GM18511 (cell line): ENCODE measurements around the gene NUTM2A.
"Not testable (repeated sequence)": the region's sequence is repeated elsewhere in the genome, so short reads cannot be mapped to it uniquely, and the experiment has no call there.

Experiments used
- ATAC-seq: cut with Tn5 transposase; IDR thresholded peaks from one replicate; pipeline ENCODE4 v1.9.1; 2021; ENCODE audit warnings: mild to moderate bottlenecking, moderate library complexity; ENCODE audit not compliant: unreplicated experiment

NUTM2A gene, protein sequence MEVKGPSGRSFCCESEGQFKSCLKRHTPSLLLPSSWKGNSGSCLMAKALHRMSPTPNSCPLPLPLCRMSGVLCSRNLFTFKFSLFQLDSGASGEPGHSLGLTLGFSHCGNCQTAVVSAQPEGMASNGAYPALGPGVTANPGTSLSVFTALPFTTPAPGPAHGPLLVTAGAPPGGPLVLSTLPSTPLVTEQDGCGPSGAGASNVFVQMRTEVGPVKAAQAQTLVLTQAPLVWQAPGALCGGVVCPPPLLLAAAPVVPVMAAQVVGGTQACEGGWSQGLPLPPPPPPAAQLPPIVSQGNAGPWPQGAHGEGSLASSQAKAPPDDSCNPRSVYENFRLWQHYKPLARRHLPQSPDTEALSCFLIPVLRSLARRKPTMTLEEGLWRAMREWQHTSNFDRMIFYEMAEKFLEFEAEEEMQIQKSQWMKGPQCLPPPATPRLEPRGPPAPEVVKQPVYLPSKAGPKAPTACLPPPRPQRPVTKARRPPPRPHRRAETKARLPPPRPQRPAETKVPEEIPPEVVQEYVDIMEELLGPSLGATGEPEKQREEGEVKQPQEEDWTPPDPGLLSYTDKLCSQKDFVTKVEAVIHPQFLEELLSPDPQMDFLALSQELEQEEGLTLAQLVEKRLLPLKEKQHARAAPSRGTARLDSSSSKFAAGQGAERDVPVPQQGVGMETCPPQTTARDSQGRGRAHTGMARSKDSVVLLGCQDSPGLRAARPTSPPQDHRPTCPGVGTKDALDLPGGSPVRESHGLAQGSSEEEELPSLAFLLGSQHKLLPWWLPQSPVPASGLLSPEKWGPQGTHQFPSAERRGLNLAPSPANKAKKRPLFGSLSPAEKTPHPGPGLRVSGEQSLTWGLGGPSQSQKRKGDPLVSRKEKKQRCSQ

GRCh38 chr10:87225148-87225547, at the start of gene NUTM2A:
Gene NUTM2A (plus strand): TSS chr10:87225448. CDS start chr10:87225831, 383 bp downstream.
- not testable (repeated sequence) for ATAC-seq

- not testable (repeated sequence) for ATAC-seq
These were observed 47.7 kb upstream of the NUTM2A start for GRCh38 chr10:87177587-87177986.

- not testable (repeated sequence) for ATAC-seq
These were observed 40.8 kb upstream of the NUTM2A start for GRCh38 chr10:87184421-87184820.

DNA sequence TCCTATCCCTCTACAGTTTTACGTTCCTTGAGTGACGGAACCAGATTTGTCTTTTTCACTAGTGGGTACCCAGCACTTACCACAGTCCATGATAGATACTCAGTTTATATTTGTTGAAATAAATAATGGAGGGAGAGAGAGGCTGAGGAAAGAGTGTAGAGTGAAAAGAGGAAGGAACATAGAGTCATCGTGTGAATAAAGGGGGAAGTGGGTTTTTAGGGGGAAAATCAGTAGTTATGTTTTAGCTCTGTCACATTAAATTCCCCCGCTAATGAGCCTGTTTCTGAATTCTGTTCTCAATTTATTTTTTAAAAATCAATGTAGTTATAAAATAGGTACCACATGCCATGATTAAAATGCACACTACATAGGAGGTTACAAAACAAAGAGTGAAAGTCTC, 39.2 kb upstream of the NUTM2A start:
- ATAC-seq, result not testable (repeated sequence)

DNA sequence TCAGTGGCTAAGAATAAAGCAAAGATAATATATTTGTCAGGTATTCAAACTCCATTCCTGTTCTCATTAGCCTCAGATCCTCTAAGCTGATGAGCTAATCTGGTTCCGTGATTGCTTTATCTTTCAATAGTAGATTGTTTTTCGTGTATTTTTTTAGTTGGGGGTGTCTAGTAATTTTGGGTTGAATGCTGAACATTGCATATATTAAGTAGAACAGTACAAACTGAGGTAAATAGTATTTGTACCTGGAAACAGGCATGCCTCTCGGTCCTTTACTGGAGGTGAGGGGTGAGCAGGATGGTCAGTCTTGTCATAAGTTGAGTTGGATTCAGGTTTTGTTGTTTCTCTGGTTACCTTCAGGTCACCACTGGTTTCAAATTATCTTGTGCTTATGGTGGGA, 37.7 kb upstream of the NUTM2A start:
- ATAC-seq, result not testable (repeated sequence)

- ATAC-seq, result not testable (repeated sequence)
These were observed 33.4 kb upstream of the NUTM2A start for GRCh38 chr10:87191841-87192240.

DNA sequence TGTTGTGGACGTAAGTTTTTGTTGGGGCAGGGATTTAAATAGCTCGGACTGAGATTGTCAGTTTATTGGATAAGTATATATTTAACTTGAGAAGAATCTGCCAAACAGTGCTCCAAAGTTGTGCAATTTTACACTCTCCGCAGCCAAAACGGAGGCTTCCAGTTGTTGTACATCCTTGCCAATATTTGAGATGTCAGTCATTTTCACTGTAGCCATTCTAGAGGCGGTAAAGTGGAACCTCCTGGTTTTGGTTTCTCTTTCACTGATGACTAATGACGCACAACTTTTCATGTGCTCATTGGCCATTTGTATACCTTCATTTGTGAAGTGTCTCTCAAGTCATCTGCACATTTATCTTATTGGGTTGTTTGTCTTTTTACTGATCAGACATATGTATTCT, 24.3 kb upstream of the NUTM2A start:
- peak; percentile 68 for ATAC-seq

DNA sequence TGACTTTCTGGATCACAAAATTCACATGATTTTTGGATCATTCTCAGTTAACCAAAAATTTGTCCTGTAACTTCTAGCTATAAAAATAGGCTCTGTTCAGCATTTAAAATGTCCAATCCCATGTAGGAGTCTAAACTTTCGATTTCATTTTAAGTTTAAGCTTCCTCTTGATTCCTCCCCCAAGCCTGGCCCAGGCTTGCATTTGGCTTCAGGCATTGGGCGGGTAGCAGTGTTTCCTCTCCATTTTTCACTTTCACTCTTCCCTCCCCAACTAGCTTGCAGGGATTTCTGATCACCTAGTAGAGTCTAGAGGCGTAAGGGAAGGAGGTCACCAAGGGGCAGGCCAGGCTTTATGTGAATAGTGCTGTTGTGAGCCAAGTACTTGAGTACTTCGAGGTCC, 20.4 kb upstream of the NUTM2A start:
- ATAC-seq, result not testable (repeated sequence)

DNA sequence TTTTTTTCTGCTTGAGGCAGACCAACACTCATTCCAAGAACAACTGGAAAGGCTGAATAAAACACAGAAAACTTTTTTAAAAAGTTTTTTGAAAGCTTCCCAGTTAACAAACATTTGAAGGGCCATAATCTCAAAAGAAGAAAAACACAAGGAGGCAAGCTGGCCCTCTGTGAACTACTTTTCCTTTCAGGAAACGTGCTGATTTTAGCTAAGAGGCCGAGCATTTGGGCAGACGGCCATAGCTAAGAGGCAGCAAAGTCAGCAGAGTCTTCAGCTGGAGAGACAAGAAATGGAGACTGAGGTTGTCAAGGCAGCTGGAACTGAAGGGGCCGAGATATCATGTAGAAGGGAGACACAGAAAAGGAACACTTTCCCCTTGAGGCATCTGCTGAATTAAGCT, 18.3 kb upstream of the NUTM2A start:
- not testable (repeated sequence) for ATAC-seq

GRCh38 chr10:87210309-87210708, 14.9 kb upstream of the NUTM2A start:
- not testable (repeated sequence) for ATAC-seq

DNA sequence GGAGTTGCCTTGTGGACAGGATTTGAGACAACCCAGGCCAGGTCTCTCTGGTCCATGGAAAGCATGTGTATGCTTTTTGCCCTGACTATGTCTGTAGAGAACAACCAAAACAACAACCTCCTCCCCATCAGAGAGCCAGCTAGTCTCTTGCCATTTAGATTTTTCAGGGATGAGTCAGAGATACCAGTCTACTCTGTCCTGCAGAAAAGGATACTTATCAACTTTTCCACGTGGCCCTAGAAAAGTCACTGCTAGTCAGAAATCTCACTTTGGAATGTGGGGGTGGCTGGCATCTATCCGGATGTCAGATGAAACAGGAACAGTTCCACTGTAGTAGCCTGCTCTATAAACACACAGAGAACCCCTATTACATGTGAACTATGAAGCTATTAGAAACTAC, 13.4 kb upstream of the NUTM2A start:
- not testable (repeated sequence) for ATAC-seq

GRCh38 chr10:87213150-87213765, 12.0 kb upstream of the NUTM2A start:
- ATAC-seq, result not testable (repeated sequence)

DNA sequence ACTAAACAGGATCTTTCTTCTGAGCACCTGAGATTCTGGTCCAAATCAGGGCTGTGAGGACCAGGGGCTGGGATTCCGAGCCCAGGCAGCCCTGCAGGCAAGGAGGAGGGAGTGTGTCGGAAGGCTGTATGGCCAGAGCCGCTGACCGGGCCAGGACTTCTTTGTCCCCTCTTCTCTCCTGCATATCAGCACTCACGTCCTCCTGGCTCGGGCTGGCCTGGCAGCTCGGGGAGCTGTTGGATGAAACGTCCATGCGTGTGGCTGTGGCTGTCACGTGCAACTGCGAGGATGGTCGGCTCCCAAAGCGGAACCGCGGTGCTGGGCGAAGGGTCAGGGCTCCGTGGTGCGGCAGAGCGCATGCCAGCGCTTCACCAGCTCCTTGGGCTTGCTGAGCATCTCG, 11.4 kb upstream of the NUTM2A start:
- ATAC-seq, result not testable (repeated sequence)

GRCh38 chr10:87216120-87216519, 9.1 kb upstream of the NUTM2A start:
- ATAC-seq, result not testable (repeated sequence)

DNA sequence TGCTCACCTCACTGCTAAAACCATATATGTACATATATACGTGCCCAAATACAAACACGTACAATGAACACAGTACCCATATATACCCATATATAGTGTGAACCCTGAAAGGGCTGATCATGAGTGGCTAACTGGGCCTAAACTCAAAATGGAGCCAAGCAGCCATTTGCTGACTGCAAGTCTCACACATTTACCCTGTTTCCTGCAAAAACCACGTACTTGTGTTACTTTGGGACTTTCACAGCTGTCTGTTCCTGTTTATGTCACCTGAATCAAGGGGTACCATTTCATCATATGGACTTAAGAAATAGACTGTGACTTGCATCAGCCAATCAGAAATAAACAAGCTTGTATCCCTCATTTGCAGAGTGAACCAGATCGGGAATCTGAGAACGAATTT, 5.9 kb upstream of the NUTM2A start:
- not testable (repeated sequence) for ATAC-seq

- not testable (repeated sequence) for ATAC-seq
These were observed 2.5 kb upstream of the NUTM2A start for GRCh38 chr10:87222789-87223188.

DNA sequence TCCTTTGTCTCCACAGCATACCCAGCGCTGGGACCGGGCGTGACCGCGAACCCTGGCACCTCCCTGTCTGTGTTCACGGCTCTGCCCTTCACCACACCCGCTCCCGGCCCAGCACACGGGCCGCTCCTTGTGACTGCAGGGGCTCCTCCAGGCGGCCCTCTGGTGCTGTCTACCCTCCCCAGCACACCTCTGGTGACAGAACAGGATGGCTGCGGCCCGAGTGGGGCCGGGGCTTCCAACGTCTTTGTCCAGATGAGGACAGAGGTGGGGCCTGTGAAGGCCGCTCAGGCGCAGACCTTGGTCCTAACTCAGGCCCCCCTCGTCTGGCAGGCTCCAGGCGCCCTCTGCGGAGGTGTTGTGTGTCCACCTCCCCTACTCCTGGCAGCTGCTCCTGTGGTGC, 3.0 kb downstream of the NUTM2A start:
- ATAC-seq, result not testable (repeated sequence)

DNA sequence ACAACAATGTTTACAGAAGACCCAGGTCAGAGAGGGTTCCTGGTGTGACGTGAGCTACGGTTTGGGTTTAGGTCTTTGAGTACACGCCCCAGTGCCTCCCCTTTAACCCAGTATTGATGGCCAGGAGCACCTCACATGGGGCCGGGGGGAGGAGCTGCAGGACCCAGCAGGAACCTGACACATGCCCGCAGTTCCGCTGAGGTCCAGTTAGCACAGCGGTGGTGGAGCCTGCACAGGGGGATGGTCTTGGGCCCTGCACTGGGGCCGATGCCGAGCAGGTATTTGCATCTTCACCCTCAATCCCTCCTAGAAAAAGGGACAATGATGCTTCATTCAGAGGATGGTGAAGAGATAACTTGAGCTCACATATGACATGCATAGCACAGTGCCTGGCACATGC, 4.0 kb downstream of the NUTM2A start:
- ATAC-seq, result not testable (repeated sequence)

DNA sequence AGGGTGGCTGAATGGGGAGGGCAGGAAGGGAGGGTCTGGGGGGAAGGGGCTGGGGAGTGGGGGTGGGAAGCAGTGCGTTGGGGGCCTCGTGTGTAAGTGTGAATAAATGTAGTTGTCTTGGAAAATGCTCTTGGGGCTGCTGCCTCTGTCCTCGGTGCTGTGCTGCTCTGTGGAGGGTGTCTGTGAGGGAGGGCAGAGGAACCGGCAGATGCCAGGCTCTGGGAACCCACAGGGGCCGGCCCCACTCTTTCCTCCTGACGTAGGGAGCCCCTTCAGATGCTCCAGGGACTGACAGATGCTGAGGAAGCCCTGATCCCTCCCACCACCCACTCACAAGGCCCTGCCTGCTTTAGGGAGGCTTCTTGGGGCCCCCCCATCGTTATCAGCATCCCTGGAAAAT, 9.6 kb downstream of the NUTM2A start:
- ATAC-seq, result not testable (repeated sequence)

GRCh38 chr10:87237244-87237643, 12.0 kb downstream of the NUTM2A start:
- not testable (repeated sequence) for ATAC-seq

DNA sequence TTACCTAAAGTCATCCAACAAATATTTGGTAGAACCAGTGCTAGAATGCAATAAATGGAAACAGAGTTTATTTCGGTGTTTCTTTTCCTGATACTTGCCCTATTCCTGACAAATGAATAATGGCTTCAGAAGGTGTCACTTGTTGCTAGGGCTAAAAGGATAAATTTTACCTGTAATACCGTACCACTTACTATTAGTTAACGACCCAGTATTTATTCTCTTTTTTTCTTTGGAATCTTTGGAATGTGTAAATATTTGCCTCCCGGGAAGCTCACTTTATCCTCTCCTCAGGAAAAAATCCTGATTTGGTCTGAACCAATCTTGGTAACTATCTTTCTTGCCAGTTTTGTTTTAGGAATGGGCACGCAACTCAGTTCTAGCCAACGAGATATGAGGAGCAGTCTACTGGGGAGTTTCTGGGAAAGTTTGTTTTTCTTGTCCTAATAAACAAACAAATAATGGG, 14.1 kb downstream of the NUTM2A start:
- ATAC-seq, result not testable (repeated sequence)
